Measurements from ENCODE around the gene PIP5K1C.
A peak's percentile ranks its signal among the peaks of the same experiment; 100 is the strongest.

The PIP5K1C gene

GRCh38 chr19:3621689-3622088 is 78.6 kb downstream of the PIP5K1C start:
- Histone ChIP-seq H2AK5ac (ENCODE audit: low read length, severe bottlenecking) (no peak overlapping the region), H3K4ac (ENCODE audit: low read depth in 1 of 2, low read length in 2 of 2) (no peak overlapping the region), H3K9me3 (ENCODE audit: control insufficient read depth, low read length) (no peaks in the 10 kb centered on the region), H3K27me3 (ENCODE audit: control insufficient read depth in 1 of 2, insufficient read depth in 1 of 2, low read length in 2 of 2) (no peaks in the 10 kb centered on the region), H3K14ac (ENCODE audit: low read length in 2 of 2) (no peak overlapping the region), H2BK5ac (ENCODE audit: low read depth, low read length, poor library complexity, severe bottlenecking) (no peak overlapping the region), H4K91ac (ENCODE audit: low read length) (no peak overlapping the region), H4K8ac (ENCODE audit: low read length) (no peak overlapping the region), H3K79me1 (replicated peaks; ENCODE audit: low read length, poor library complexity, severe bottlenecking) (peaks cover 29% of the 10 kb centered on the region), H3K23ac (ENCODE audit: low read length in 2 of 2) (no peak overlapping the region), H3K27ac (ENCODE audit: low read length, poor library complexity, severe bottlenecking) (no peak overlapping the region), H3K4me3 (ENCODE audit: insufficient read depth in 1 of 2, low read depth in 1 of 2, low read length in 2 of 2) (no peak overlapping the region), H2AFZ (ENCODE audit: low read depth, low read length) (no peak overlapping the region), H3K9ac (ENCODE audit: low read length) (no peak overlapping the region), H2BK120ac (ENCODE audit: low read depth, low read length) (no peak overlapping the region), H3K18ac (ENCODE audit: low read depth in 1 of 2, low read length in 2 of 2) (no peak overlapping the region), H3K4me1 (ENCODE audit: control insufficient read depth, insufficient read depth, low read depth, low read length) (peaks cover 19% of the 10 kb centered on the region), H3K4me2 (ENCODE audit: low read length, poor library complexity, severe bottlenecking) (no peak overlapping the region), H2BK12ac (ENCODE audit: low read length in 2 of 2) (no peak overlapping the region), H3K36me3 (ENCODE audit: control insufficient read depth in 1 of 2, insufficient read depth in 2 of 2, low read depth in 1 of 2, low read length in 2 of 2) (peaks cover 38 to 75% of the 10 kb centered on the region in 2 experiments), H2BK15ac (ENCODE audit: low read depth, poor library complexity, severe bottlenecking) (no peak overlapping the region)
- 98% methylated on average over 15 of the region's 15 CpGs for whole genome bisulfite sequencing
- no peak for DNase-seq

- 93% methylated on average over 22 of the region's 24 CpGs for WGBS
- H3K27ac ChIP-seq (ENCODE audit: low read length, poor library complexity, severe bottlenecking) = no peak overlapping the region
- H3K9ac ChIP-seq (ENCODE audit: low read length) = no peak overlapping the region
- H4K8ac ChIP-seq (ENCODE audit: low read length) = no peak overlapping the region
- H2BK12ac ChIP-seq (ENCODE audit: low read length in 2 of 2) = no peak overlapping the region
- peaks cover 19% of the 10 kb centered on the region for H3K4me1 ChIP-seq (ENCODE audit: control insufficient read depth, insufficient read depth, low read depth, low read length)
- no peaks in the 10 kb centered on the region for H3K27me3 ChIP-seq (ENCODE audit: control insufficient read depth in 1 of 2, insufficient read depth in 1 of 2, low read length in 2 of 2)
- H3K4ac ChIP-seq (ENCODE audit: low read depth in 1 of 2, low read length in 2 of 2) = no peak overlapping the region
- no peak overlapping the region for H2AFZ ChIP-seq (ENCODE audit: low read depth, low read length)
- H2BK5ac ChIP-seq (ENCODE audit: low read depth, low read length, poor library complexity, severe bottlenecking) = no peak overlapping the region
- H3K36me3 ChIP-seq (ENCODE audit: control insufficient read depth in 1 of 2, insufficient read depth in 2 of 2, low read depth in 1 of 2, low read length in 2 of 2) = peaks cover 39 to 77% of the 10 kb centered on the region in 2 experiments
- H2AK5ac ChIP-seq (ENCODE audit: low read length, severe bottlenecking) = no peak overlapping the region
- H3K4me2 ChIP-seq (ENCODE audit: low read length, poor library complexity, severe bottlenecking) = no peak overlapping the region
- DNase-seq = no peak
- H3K4me3 ChIP-seq (ENCODE audit: insufficient read depth in 1 of 2, low read depth in 1 of 2, low read length in 2 of 2) = no peak overlapping the region
- H2BK15ac ChIP-seq (ENCODE audit: low read depth, poor library complexity, severe bottlenecking) = no peak overlapping the region
- H3K23ac ChIP-seq (ENCODE audit: low read length in 2 of 2) = no peak overlapping the region
- H3K18ac ChIP-seq (ENCODE audit: low read depth in 1 of 2, low read length in 2 of 2) = no peak overlapping the region
- no peaks in the 10 kb centered on the region for H3K9me3 ChIP-seq (ENCODE audit: control insufficient read depth, low read length)
- H3K79me1 ChIP-seq (replicated peaks; ENCODE audit: low read length, poor library complexity, severe bottlenecking) = peaks cover 29% of the 10 kb centered on the region
- H3K14ac ChIP-seq (ENCODE audit: low read length in 2 of 2) = no peak overlapping the region
- no peak overlapping the region for H2BK120ac ChIP-seq (ENCODE audit: low read depth, low read length)
- H4K91ac ChIP-seq (ENCODE audit: low read length) = no peak overlapping the region
Measured at GRCh38 chr19:3620817-3621547, 79.3 kb downstream of the PIP5K1C start.

- Histone ChIP-seq H3K14ac (ENCODE audit: low read length in 2 of 2) (no peak overlapping the region), H2BK120ac (ENCODE audit: low read depth, low read length) (no peak overlapping the region), H3K27ac (ENCODE audit: low read length, poor library complexity, severe bottlenecking) (no peak overlapping the region), H3K36me3 (ENCODE audit: control insufficient read depth in 1 of 2, insufficient read depth in 2 of 2, low read depth in 1 of 2, low read length in 2 of 2) (peaks cover 39 to 84% of the 10 kb centered on the region in 2 experiments), H2BK12ac (ENCODE audit: low read length in 2 of 2) (no peak overlapping the region), H4K8ac (ENCODE audit: low read length) (no peak overlapping the region), H4K91ac (ENCODE audit: low read length) (no peak overlapping the region), H3K23ac (ENCODE audit: low read length in 2 of 2) (no peak overlapping the region), H2AFZ (ENCODE audit: low read depth, low read length) (no peak overlapping the region), H3K27me3 (ENCODE audit: control insufficient read depth in 1 of 2, insufficient read depth in 1 of 2, low read length in 2 of 2) (no peaks in the 10 kb centered on the region), H3K4ac (ENCODE audit: low read depth in 1 of 2, low read length in 2 of 2) (no peak overlapping the region), H3K18ac (ENCODE audit: low read depth in 1 of 2, low read length in 2 of 2) (no peak overlapping the region), H2BK5ac (ENCODE audit: low read depth, low read length, poor library complexity, severe bottlenecking) (no peak overlapping the region), H3K4me3 (ENCODE audit: insufficient read depth in 1 of 2, low read depth in 1 of 2, low read length in 2 of 2) (no peak overlapping the region), H3K79me1 (replicated peaks; ENCODE audit: low read length, poor library complexity, severe bottlenecking) (peaks cover 28% of the 10 kb centered on the region), H3K9ac (ENCODE audit: low read length) (no peak overlapping the region), H2BK15ac (ENCODE audit: low read depth, poor library complexity, severe bottlenecking) (no peak overlapping the region), H2AK5ac (ENCODE audit: low read length, severe bottlenecking) (no peak overlapping the region), H3K9me3 (ENCODE audit: control insufficient read depth, low read length) (no peaks in the 10 kb centered on the region), H3K4me1 (ENCODE audit: control insufficient read depth, insufficient read depth, low read depth, low read length) (peaks cover 14% of the 10 kb centered on the region), H3K4me2 (ENCODE audit: low read length, poor library complexity, severe bottlenecking) (no peak overlapping the region)
- DNase-seq = no peak
- WGBS = 94% methylated on average over 19 of the region's 19 CpGs
Measured at GRCh38 chr19:3620145-3620816, 80.0 kb downstream of the PIP5K1C start.

DNA sequence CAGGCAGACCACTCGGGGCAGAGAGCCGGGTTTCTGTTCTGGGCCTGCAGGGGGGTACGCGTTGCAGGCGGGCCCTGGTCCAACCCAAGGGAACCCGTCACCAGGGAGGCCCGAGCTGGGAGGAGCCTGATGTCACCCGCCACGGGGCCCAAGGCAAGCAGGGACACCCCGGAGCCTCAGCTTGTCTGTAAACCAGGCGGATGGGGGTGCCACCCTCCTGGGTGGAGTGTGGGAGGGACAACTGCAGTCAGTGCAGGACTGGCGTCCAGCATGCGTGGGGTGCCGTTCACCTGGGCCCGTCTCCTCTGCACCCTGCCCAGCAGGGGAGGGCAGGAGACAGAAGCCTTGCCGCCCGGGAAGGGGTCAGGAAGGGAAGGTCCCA is 80.6 kb downstream of the PIP5K1C start:
- no peak for DNase-seq
- H3K14ac ChIP-seq (ENCODE audit: low read length in 2 of 2) = no peak overlapping the region

More for the DNA sequence above, 80.6 kb downstream of the PIP5K1C start:
- no peak overlapping the region for H2BK120ac ChIP-seq (ENCODE audit: low read depth, low read length)
- no peaks in the 10 kb centered on the region for H3K27me3 ChIP-seq (ENCODE audit: control insufficient read depth in 1 of 2, insufficient read depth in 1 of 2, low read length in 2 of 2)
- no peak overlapping the region for H3K23ac ChIP-seq (ENCODE audit: low read length in 2 of 2)
- no peak overlapping the region for H2BK15ac ChIP-seq (ENCODE audit: low read depth, poor library complexity, severe bottlenecking)
- no peak overlapping the region for H2AFZ ChIP-seq (ENCODE audit: low read depth, low read length)
- WGBS = 92% methylated on average over 16 of the region's 17 CpGs
- H3K18ac ChIP-seq (ENCODE audit: low read depth in 1 of 2, low read length in 2 of 2) = no peak overlapping the region
- H4K91ac ChIP-seq (ENCODE audit: low read length) = peak overlapping the region; percentile 35
- peaks cover 39 to 91% of the 10 kb centered on the region in 2 experiments for H3K36me3 ChIP-seq (ENCODE audit: control insufficient read depth in 1 of 2, insufficient read depth in 2 of 2, low read depth in 1 of 2, low read length in 2 of 2)
- H3K9ac ChIP-seq (ENCODE audit: low read length) = no peak overlapping the region
- no peaks in the 10 kb centered on the region for H3K9me3 ChIP-seq (ENCODE audit: control insufficient read depth, low read length)
- H2BK5ac ChIP-seq (ENCODE audit: low read depth, low read length, poor library complexity, severe bottlenecking) = no peak overlapping the region
- no peak overlapping the region for H2BK12ac ChIP-seq (ENCODE audit: low read length in 2 of 2)
- H3K4me3 ChIP-seq (ENCODE audit: insufficient read depth in 1 of 2, low read depth in 1 of 2, low read length in 2 of 2) = no peak overlapping the region
- H3K4me2 ChIP-seq (ENCODE audit: low read length, poor library complexity, severe bottlenecking) = no peak overlapping the region
- no peak overlapping the region for H4K8ac ChIP-seq (ENCODE audit: low read length)
- no peak overlapping the region for H3K27ac ChIP-seq (ENCODE audit: low read length, poor library complexity, severe bottlenecking)
- peaks cover 30% of the 10 kb centered on the region for H3K79me1 ChIP-seq (replicated peaks; ENCODE audit: low read length, poor library complexity, severe bottlenecking)
- peaks cover 13% of the 10 kb centered on the region for H3K4me1 ChIP-seq (ENCODE audit: control insufficient read depth, insufficient read depth, low read depth, low read length)
- H3K4ac ChIP-seq (ENCODE audit: low read depth in 1 of 2, low read length in 2 of 2) = no peak overlapping the region
- H2AK5ac ChIP-seq (ENCODE audit: low read length, severe bottlenecking) = no peak overlapping the region

All from mesenchymal stem cell (in vitro differentiated cells and primary cell).